SK-N-SH treated with all-trans-retinoic acid at 6 μM for 48 hours (cell line): Measurements from ENCODE around the gene PGM5.

ENCODE experiments used
- BACH2 ChIP-seq: fragments of 250-450 bp; sonication (Bioruptor Pico); IDR thresholded peaks from 2 replicates; pipeline ENCODE4 v1.9.0; 2021; ENCODE audit warnings: mild to moderate bottlenecking, borderline replicate concordance
- CSRNP3 ChIP-seq: fragments of 250-450 bp; sonication (Bioruptor Pico); IDR thresholded peaks from 2 replicates; pipeline ENCODE4 v1.5.1; 2021; ENCODE audit warnings: mild to moderate bottlenecking, moderate library complexity
- PPARA ChIP-seq: fragments of 250-450 bp; sonication (Bioruptor Pico); IDR thresholded peaks from 2 replicates; pipeline ENCODE4 v1.5.0; 2020; ENCODE audit warnings: mild to moderate bottlenecking, borderline replicate concordance
- RARB ChIP-seq: fragments of 250-450 bp; sonication (Bioruptor Pico); IDR thresholded peaks from 2 replicates; pipeline ENCODE4 v1.8.0; 2021; ENCODE audit warnings: mild to moderate bottlenecking, moderate library complexity
- TCF4 ChIP-seq: fragments of 250-450 bp; sonication (Bioruptor Pico); IDR thresholded peaks from 2 replicates; pipeline ENCODE4 v1.8.0; 2021; ENCODE audit warnings: mild to moderate bottlenecking, moderate library complexity, borderline replicate concordance

GRCh38 chr9:68476422-68476821, 120.0 kb downstream of the PGM5 start:
- no peak for TF ChIP-seq RARB (CRISPR knock-in tag)
- no peak for TF ChIP-seq TCF4 (CRISPR knock-in tag)
- TF ChIP-seq CSRNP3 (CRISPR knock-in tag): no peak
- TF ChIP-seq PPARA (CRISPR knock-in tag): no peak
- TF ChIP-seq BACH2 (CRISPR knock-in tag): no peak
